Cortex of kidney (tissue), 1 donor: ENCODE data around the gene DDX10.

Experiments used
- DNase-seq: peaks from one replicate; lab custom pipeline; 2025; lab: John Stamatoyannopoulos, UW

The DDX10 gene

DNA sequence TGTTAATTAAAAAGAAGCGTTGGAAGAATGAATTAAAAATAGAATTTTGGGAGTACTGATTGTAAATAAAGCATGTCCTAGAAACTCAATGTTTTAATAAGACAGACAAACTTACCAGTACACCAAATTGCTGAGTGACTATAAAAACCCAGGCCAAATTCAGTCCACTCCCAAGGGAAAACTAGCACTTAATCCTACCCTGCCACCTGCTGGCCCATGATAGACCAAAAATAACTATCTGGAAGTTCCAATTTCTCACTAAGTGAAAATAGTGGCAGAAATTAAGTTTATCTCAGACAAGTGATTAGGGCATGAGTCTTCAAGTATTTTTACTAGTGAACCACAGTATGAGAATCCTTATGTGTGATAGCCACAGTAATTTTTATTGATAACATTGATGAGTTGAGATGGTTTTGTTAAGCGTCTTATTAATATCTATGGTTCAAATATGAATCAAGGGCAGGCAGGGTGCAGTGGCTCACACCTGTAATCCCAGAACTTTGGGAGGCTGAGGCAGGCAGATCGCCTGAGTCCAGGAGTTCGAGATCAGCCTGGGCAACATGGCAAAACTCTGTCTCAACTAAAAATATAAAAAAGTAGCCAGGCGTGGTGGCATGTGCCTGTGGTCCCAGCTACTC, 9.8 kb upstream of the DDX10 start:
- no peak for DNase-seq

DNA sequence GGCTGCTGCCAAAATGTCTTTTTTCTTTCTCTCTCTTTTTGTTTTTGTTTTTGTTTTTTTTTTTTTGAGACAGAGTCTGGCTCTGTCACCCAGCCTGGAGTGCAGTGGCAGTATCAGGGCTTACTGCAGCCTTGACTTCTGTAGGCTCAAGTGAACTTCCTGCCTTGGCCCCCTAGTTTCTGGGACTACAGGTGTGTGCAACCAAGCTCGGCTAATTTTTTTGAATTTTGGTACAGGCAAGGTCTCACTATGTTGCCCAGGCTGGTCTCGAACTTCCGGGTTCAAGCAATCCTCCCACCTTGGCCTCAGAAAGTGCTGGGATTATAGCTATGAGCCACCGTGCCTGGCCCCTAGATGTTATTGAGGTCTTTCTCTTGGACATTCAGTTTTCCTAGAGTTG, 2.2 kb upstream of the DDX10 start:
- DNase-seq: no peak

- DNase-seq: no peak
These were observed 1.6 kb upstream of the DDX10 start for GRCh38 chr11:108663154-108663877.

GRCh38 chr11:108666373-108666772, 1.5 kb downstream of the DDX10 start:
- no peak for DNase-seq

- no peak for DNase-seq
These were observed 4.4 kb downstream of the DDX10 start for GRCh38 chr11:108669286-108669685.

DNA sequence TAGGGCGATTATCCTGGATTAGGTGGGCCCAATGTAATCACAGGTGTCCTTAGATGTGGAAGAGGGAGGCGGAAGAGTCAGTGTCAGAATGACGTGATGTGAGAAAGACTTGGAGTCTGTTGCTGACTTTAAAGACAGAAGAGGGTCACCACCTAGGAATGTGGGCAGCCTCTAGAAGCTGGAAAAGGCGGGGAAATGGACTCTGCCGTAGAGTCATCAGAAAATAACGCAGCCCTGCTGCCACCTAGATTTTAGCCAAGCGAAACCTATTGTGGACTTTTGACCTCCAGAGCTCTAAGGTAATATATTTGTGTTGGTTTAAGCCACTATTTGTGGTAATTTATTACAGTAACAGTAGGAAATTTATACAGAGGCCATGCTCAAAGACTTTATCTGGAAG, 4.8 kb downstream of the DDX10 start:
- DNase-seq: no peak

DNA sequence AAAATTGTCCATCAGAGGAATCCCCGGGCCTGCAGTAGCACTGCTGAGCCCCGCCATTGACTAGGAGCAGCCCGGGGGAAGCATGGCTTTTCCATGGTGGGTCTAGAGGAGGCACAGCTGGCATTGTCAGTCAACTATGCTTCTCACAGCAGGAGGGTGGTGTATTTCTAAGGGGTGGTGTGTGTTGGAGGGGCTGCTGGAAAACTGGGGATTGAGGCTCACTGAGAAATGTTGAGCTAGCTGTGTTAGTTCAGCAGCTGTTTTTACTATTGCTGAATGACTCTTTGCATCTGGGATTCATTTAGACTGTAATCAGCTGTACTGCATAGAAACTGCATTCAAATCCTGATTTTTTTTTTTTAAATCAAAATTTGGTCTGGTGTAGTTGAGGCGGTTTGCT, 5.6 kb downstream of the DDX10 start:
- DNase-seq: no peak

- no peak for DNase-seq
These were observed 7.2 kb downstream of the DDX10 start for GRCh38 chr11:108672113-108672512.

DNA sequence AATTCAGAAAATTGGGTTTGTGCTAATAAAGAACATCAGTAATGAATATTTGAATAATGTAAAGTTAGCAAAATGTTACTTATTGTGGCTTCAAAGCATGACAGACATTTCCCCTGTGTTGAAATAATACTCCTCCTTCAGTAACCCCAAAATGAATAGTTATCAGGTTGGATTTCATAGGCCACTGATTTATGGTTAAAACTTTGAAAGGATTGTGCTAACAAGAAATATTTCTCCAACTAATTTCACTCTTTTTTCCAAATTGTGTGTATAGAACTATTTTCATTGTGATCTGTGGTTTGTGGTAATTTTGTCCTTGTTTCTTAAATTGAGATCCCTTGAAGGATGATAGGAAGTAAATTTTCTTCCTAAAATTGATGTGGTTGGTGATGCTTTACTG, 7.9 kb downstream of the DDX10 start:
- no peak for DNase-seq

- no peak for DNase-seq
These were observed 14.2 kb downstream of the DDX10 start for GRCh38 chr11:108679045-108679444.

- DNase-seq: no peak
These were observed 15.4 kb downstream of the DDX10 start for GRCh38 chr11:108680271-108680670.

DNA sequence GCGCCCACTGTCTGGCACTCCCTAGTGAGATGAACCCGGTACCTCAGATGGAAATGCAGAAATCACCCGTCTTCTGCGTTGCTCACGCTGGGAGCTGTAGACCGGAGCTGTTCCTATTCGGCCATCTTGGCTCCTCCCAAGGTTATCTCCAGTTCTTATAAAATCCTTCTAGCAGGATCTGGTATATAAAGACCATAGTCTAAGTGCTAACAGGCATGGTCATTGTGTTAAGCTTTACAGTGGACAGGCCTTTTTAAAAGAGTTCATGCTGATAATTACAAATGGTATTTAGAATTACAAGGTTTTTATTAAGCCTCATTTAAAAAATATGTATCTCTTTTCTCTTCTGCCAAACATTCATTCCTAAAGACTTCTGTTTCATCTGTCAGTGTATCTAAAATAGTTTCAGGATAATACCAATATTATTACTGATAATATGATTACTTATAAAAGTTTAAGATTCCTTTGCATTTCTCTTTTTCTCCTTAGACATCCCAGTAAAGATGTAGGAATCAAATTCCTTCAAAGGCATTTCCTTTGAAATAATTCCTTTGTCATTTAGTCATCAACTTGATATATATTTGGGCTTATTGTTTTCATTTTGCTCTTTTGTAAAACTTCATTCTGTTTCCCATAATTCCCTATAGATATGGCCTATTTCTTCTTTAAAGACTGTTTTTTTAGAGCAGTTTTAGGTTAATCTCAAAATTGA, 20.7 kb downstream of the DDX10 start:
- DNase-seq: no peak

DNA sequence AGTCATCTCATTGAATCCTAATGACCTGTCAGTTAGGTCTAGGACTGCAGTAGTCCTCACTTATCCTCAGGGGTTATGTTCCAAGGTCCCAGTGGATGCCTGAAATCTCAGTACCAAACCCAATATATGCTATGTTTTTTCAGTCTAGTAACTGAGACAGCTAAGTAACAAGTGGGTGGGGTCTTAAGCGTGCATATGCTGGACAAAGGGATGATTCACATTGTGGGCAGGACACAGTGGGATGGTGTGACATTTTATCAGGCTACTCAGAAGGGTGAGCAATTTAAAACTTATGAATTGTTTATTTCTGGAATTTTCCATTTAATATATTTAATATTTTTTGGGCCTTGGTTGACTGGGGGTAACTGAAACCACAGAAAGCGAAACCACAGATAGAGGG, 29.0 kb downstream of the DDX10 start:
- DNase-seq: no peak

- DNase-seq: no peak
These were observed 30.0 kb downstream of the DDX10 start for GRCh38 chr11:108694846-108695245.

GRCh38 chr11:108697872-108698473, 33.1 kb downstream of the DDX10 start:
- no peak for DNase-seq

DNA sequence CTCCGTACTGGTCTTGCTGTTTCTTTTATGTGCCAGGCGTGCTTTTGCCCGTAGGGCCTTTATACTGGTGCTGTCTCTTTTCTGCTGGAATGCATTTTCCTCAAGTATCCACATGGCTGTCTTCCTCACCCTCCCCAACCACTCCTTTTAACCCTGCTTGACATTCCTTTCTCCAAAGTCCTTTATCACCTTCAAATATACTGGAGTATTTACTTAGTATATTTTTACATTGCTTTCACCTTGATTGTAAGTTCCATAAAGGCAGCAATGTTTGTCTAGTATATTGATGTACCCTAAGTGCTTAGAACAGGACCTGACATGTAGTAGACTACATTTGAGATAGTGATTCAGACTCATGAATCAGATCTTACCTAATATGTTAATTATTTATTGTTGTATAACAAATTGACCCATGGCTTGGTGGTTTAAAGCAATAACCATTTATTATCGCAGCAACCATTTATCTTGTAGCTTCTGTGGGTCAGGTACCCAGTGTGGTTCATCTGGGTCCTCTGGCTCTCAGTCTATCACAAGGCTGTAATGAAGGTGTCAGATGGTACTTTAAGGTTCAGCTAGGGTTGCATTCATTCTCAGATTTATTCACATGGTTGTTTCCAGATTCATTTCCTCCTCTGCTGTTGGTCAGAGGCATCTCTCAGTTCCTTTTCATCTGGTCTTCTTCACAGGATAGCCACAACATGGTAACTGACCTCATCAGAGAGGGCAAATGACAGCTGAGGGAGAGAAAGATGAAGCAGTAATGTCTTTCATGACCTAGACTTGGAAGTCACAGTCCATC, 34.2 kb downstream of the DDX10 start:
- DNase-seq: no peak

DNA sequence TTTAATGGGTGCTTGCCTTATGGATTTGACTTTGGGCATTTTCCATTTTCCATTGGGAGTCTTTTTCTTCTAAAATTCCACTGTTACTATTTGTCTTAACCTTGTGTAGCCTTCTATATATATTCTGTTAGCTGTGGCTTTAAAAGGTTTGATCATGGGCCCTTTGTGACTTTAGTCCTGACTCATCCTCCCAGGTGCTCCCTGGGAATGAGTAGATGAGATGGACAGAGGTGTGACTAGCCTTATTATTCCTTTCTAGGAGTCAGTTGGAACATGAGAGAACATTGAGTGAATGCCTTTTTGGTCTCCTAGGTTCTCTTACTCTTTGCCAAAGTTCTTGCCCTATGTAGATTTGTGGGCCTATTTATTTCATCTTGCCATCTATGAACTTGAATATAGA, 39.0 kb downstream of the DDX10 start:
- no peak for DNase-seq

DNA sequence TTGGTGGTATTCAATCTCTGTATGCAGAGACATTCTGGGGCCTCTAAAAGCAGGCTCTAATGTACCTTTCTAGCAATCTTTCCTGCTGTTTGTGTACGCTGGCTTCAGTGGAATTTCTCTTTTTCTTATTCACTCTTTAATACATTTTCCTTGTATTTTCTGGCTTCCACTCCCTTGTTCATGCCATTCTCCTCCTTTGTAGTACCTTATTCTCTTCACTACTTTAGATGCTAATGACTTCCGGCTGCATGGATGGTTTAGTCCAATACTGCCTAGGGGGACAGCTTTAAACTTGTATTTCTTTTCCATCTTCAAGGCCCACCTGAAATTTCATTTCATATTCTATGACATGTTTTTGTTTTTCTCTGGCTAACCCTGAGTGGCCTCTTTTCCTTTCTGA, 40.2 kb downstream of the DDX10 start:
- no peak for DNase-seq

- no peak for DNase-seq
These were observed 43.3 kb downstream of the DDX10 start for GRCh38 chr11:108708173-108708572.

GRCh38 chr11:108709741-108710140, 44.9 kb downstream of the DDX10 start:
- no peak for DNase-seq

GRCh38 chr11:108713076-108713790, 48.4 kb downstream of the DDX10 start:
- no peak for DNase-seq
